Measurements from ENCODE around the gene KLC4. TPM values are rescaled to one million over a fixed set of nuclear protein-coding genes. Genes with fewer than 3 reads are reported as not detected.
A peak's percentile ranks its signal among the peaks of the same experiment; 100 is the strongest.
"Not testable (repeated sequence)": the region's sequence is repeated elsewhere in the genome, so short reads cannot be mapped to it uniquely, and the experiment has no call there.

The KLC4 gene
- total and polyA plus RNA-seq, 5 donors from 2014 or later = 9.3 to 33.5 (median 13.9) TPM

- peaks cover 24% of the 10 kb centered on the region for H3K36me3 Mint-ChIP-seq
- H3K4me1 ChIP-seq (ENCODE audit: control insufficient read depth, insufficient read depth, low read length, poor library complexity, severe bottlenecking) = peaks cover 17% of the 10 kb centered on the region
- H3K36me3 ChIP-seq (ENCODE audit: control insufficient read depth, insufficient read depth, low read length) = peaks cover 2% of the 10 kb centered on the region
- peaks cover 0 to 1% (median 0%) of the 10 kb centered on the region in 7 donors for H3K9me3 Mint-ChIP-seq
- H3K27ac Mint-ChIP-seq = no peak within 1 kb of the TSS
- H3K27ac ChIP-seq (ENCODE audit: insufficient read depth, low read length, poor library complexity, severe bottlenecking) = no peak within 1 kb of the TSS
- peaks cover 0 to 14% (median 3%) of the 10 kb centered on the region in 4 donors for H3K4me1 Mint-ChIP-seq
- DNase-seq = no peak
- H3K9me3 ChIP-seq (ENCODE audit: control insufficient read depth in 2 of 2, low read length in 2 of 2) = no peaks in the 10 kb centered on the region
- no peak within 1 kb of the TSS for H3K4me3 ChIP-seq (ENCODE audit: low read depth, low read length)
- peak within 1 kb of the TSS in 3 of 4 donors; percentile 39 to 54 (median 44) for H3K4me3 Mint-ChIP-seq
- H3K27me3 Mint-ChIP-seq = peaks cover 66% of the 10 kb centered on the region
- peak; percentile 36 to 57 for ATAC-seq (ENCODE audit: low read depth in 2 of 2)
- peaks cover 17% of the 10 kb centered on the region for H3K27me3 ChIP-seq (ENCODE audit: control insufficient read depth, insufficient read depth, low read length)
Observed at GRCh38 chr6:43075670-43076463, 16.4 kb downstream of the KLC4 start, which contains the start of gene PTK7. PTK7 (plus strand) TSS chr6:43076314; CDS start chr6:43076489, 175 bp downstream.

- no peak overlapping the region for H3K27ac Mint-ChIP-seq
- H3K4me3 Mint-ChIP-seq = peak overlapping the region in 3 of 4 donors; percentile 39 to 54 (median 41)
- Histone ChIP-seq H3K4me1 (ENCODE audit: control insufficient read depth, insufficient read depth, low read length, poor library complexity, severe bottlenecking) (peaks cover 17% of the 10 kb centered on the region), H3K4me3 (ENCODE audit: low read depth, low read length) (no peak overlapping the region), H3K36me3 (ENCODE audit: control insufficient read depth, insufficient read depth, low read length) (peaks cover 2% of the 10 kb centered on the region), H3K27ac (ENCODE audit: insufficient read depth, low read length, poor library complexity, severe bottlenecking) (no peak overlapping the region), H3K9me3 (ENCODE audit: control insufficient read depth in 2 of 2, low read length in 2 of 2) (no peaks in the 10 kb centered on the region), H3K27me3 (ENCODE audit: control insufficient read depth, insufficient read depth, low read length) (peaks cover 17% of the 10 kb centered on the region)
- peaks cover 0 to 3% (median 0%) of the 10 kb centered on the region in 7 donors for H3K9me3 Mint-ChIP-seq
- peaks cover 0 to 14% (median 4%) of the 10 kb centered on the region in 4 donors for H3K4me1 Mint-ChIP-seq
- ATAC-seq (ENCODE audit: low read depth in 2 of 2) (peak in 1 of 2 donors; percentile 6), DNase-seq (peak in 1 of 3 donors; percentile 32)
- H3K27me3 Mint-ChIP-seq = peaks cover 70% of the 10 kb centered on the region
- peaks cover 21% of the 10 kb centered on the region for H3K36me3 Mint-ChIP-seq
Observed at GRCh38 chr6:43076464-43077332, 17.3 kb downstream of the KLC4 start.

- H3K4me3 ChIP-seq (ENCODE audit: low read depth, low read length) = no peak overlapping the region
- peak overlapping the region in 3 of 4 donors; percentile 21 to 54 (median 39) for H3K4me3 Mint-ChIP-seq
- peaks cover 0 to 14% (median 2%) of the 10 kb centered on the region in 4 donors for H3K4me1 Mint-ChIP-seq
- H3K36me3 ChIP-seq (ENCODE audit: control insufficient read depth, insufficient read depth, low read length) = no peaks in the 10 kb centered on the region
- H3K36me3 Mint-ChIP-seq = peaks cover 14% of the 10 kb centered on the region
- DNase-seq = no peak
- no peak for ATAC-seq (ENCODE audit: low read depth in 2 of 2)
- peaks cover 17% of the 10 kb centered on the region for H3K27me3 ChIP-seq (ENCODE audit: control insufficient read depth, insufficient read depth, low read length)
- no peak overlapping the region for H3K27ac ChIP-seq (ENCODE audit: insufficient read depth, low read length, poor library complexity, severe bottlenecking)
- H3K9me3 ChIP-seq (ENCODE audit: control insufficient read depth in 2 of 2, low read length in 2 of 2) = no peaks in the 10 kb centered on the region
- H3K9me3 Mint-ChIP-seq = peaks cover 0 to 3% (median 0%) of the 10 kb centered on the region in 7 donors
- H3K27me3 Mint-ChIP-seq = peaks cover 70% of the 10 kb centered on the region
- peaks cover 17% of the 10 kb centered on the region for H3K4me1 ChIP-seq (ENCODE audit: control insufficient read depth, insufficient read depth, low read length, poor library complexity, severe bottlenecking)
- H3K27ac Mint-ChIP-seq = no peak overlapping the region
Observed at GRCh38 chr6:43077333-43077809, 17.9 kb downstream of the KLC4 start.

GRCh38 chr6:43077981-43078511, 18.6 kb downstream of the KLC4 start:
- peaks cover 8% of the 10 kb centered on the region for H3K36me3 Mint-ChIP-seq
- H3K4me1 Mint-ChIP-seq = peaks cover 0 to 14% (median 2%) of the 10 kb centered on the region in 4 donors
- H3K27me3 Mint-ChIP-seq = peaks cover 65% of the 10 kb centered on the region
- DNase-seq = no peak
- Histone ChIP-seq H3K4me3 (ENCODE audit: low read depth, low read length) (no peak overlapping the region), H3K27me3 (ENCODE audit: control insufficient read depth, insufficient read depth, low read length) (peaks cover 17% of the 10 kb centered on the region), H3K27ac (ENCODE audit: insufficient read depth, low read length, poor library complexity, severe bottlenecking) (no peak overlapping the region), H3K36me3 (ENCODE audit: control insufficient read depth, insufficient read depth, low read length) (no peaks in the 10 kb centered on the region), H3K4me1 (ENCODE audit: control insufficient read depth, insufficient read depth, low read length, poor library complexity, severe bottlenecking) (peaks cover 17% of the 10 kb centered on the region), H3K9me3 (ENCODE audit: control insufficient read depth in 2 of 2, low read length in 2 of 2) (no peaks in the 10 kb centered on the region)
- ATAC-seq (ENCODE audit: low read depth in 2 of 2) = no peak
- peaks cover 0 to 3% (median 0%) of the 10 kb centered on the region in 7 donors for H3K9me3 Mint-ChIP-seq
- peak overlapping the region in 2 of 4 donors; percentile 18 to 39 for H3K4me3 Mint-ChIP-seq
- no peak overlapping the region for H3K27ac Mint-ChIP-seq

- Mint-ChIP-seq H3K27me3 (peaks cover 60% of the 10 kb centered on the region), H3K4me3 (no peak overlapping the region), H3K36me3 (peaks cover 7% of the 10 kb centered on the region), H3K9me3 (peaks cover 0 to 3% (median 0%) of the 10 kb centered on the region in 7 donors), H3K4me1 (peaks cover 0 to 14% (median 2%) of the 10 kb centered on the region in 4 donors), H3K27ac (no peak overlapping the region)
- no peak overlapping the region for H3K4me3 ChIP-seq (ENCODE audit: low read depth, low read length)
- peaks cover 17% of the 10 kb centered on the region for H3K27me3 ChIP-seq (ENCODE audit: control insufficient read depth, insufficient read depth, low read length)
- no peaks in the 10 kb centered on the region for H3K36me3 ChIP-seq (ENCODE audit: control insufficient read depth, insufficient read depth, low read length)
- H3K27ac ChIP-seq (ENCODE audit: insufficient read depth, low read length, poor library complexity, severe bottlenecking) = no peak overlapping the region
- H3K4me1 ChIP-seq (ENCODE audit: control insufficient read depth, insufficient read depth, low read length, poor library complexity, severe bottlenecking) = peaks cover 17% of the 10 kb centered on the region
- H3K9me3 ChIP-seq (ENCODE audit: control insufficient read depth in 2 of 2, low read length in 2 of 2) = no peaks in the 10 kb centered on the region
- no peak for DNase-seq
- ATAC-seq (ENCODE audit: low read depth in 2 of 2) = no peak
Observed at GRCh38 chr6:43078691-43079090, 19.3 kb downstream of the KLC4 start.

GRCh38 chr6:43081043-43081442, 21.6 kb downstream of the KLC4 start:
- no peaks in the 10 kb centered on the region for H3K36me3 ChIP-seq (ENCODE audit: control insufficient read depth, insufficient read depth, low read length)
- Mint-ChIP-seq H3K4me1 (peaks cover 0 to 11% (median 2%) of the 10 kb centered on the region in 4 donors), H3K36me3 (no peaks in the 10 kb centered on the region), H3K9me3 (peaks cover 0 to 3% (median 0%) of the 10 kb centered on the region in 7 donors), H3K27me3 (peaks cover 46% of the 10 kb centered on the region), H3K4me3 (no peak overlapping the region), H3K27ac (peak overlapping the region in 1 of 3 donors; percentile 43)
- DNase-seq (no peak), ATAC-seq (ENCODE audit: low read depth in 2 of 2) (no peak)
- peaks cover 17% of the 10 kb centered on the region for H3K27me3 ChIP-seq (ENCODE audit: control insufficient read depth, insufficient read depth, low read length)
- no peaks in the 10 kb centered on the region for H3K9me3 ChIP-seq (ENCODE audit: control insufficient read depth in 2 of 2, low read length in 2 of 2)
- H3K27ac ChIP-seq (ENCODE audit: insufficient read depth, low read length, poor library complexity, severe bottlenecking) = no peak overlapping the region
- H3K4me1 ChIP-seq (ENCODE audit: control insufficient read depth, insufficient read depth, low read length, poor library complexity, severe bottlenecking) = peaks cover 13% of the 10 kb centered on the region
- no peak overlapping the region for H3K4me3 ChIP-seq (ENCODE audit: low read depth, low read length)

- H3K27ac Mint-ChIP-seq = peak overlapping the region in 1 of 3 donors; percentile 11
- H3K27me3 Mint-ChIP-seq = peaks cover 43% of the 10 kb centered on the region
- H3K9me3 ChIP-seq (ENCODE audit: control insufficient read depth in 2 of 2, low read length in 2 of 2); H3K4me3 Mint-ChIP-seq; H3K4me1 ChIP-seq (ENCODE audit: control insufficient read depth, insufficient read depth, low read length, poor library complexity, severe bottlenecking); H3K27ac ChIP-seq (ENCODE audit: insufficient read depth, low read length, poor library complexity, severe bottlenecking); ATAC-seq (ENCODE audit: low read depth in 2 of 2); DNase-seq; H3K36me3 Mint-ChIP-seq; H3K36me3 ChIP-seq (ENCODE audit: control insufficient read depth, insufficient read depth, low read length); H3K4me3 ChIP-seq (ENCODE audit: low read depth, low read length); H3K9me3 Mint-ChIP-seq: not testable (repeated sequence)
- H3K4me1 Mint-ChIP-seq = peaks cover 0 to 13% (median 2%) of the 10 kb centered on the region in 4 donors
- peaks cover 17% of the 10 kb centered on the region for H3K27me3 ChIP-seq (ENCODE audit: control insufficient read depth, insufficient read depth, low read length)
Observed at GRCh38 chr6:43081922-43082321, 22.5 kb downstream of the KLC4 start.
